HG03442 (cell line): ENCODE results near the gene PRM2.
"Not testable (repeated sequence)": the region's sequence is repeated elsewhere in the genome, so short reads cannot be mapped to it uniquely, and the experiment has no call there.

ENCODE experiments used
- ATAC-seq: cut with Tn5 transposase; IDR thresholded peaks from one replicate; pipeline ENCODE4 v1.9.1; 2021; ENCODE audit warnings: mild to moderate bottlenecking, moderate library complexity; ENCODE audit not compliant: unreplicated experiment

Gene PRM2

GRCh38 chr16:11290102-11290893 is 14.0 kb upstream of the PRM2 start:
- ATAC-seq, result no peak

- not testable (repeated sequence) for ATAC-seq
Measured at GRCh38 chr16:11289696-11290095, 13.4 kb upstream of the PRM2 start.

- ATAC-seq, result no peak
Measured at GRCh38 chr16:11289202-11289601, 12.9 kb upstream of the PRM2 start.

GRCh38 chr16:11285842-11286241 is 9.6 kb upstream of the PRM2 start:
- no peak for ATAC-seq

- ATAC-seq, result no peak
Measured at GRCh38 chr16:11283820-11284248, 7.6 kb upstream of the PRM2 start.

GRCh38 chr16:11280616-11281522 is 4.6 kb upstream of the PRM2 start, which contains the start of gene PRM1:
TSS of gene PRM1 (minus strand) at chr16:11281330. CDS start at chr16:11281238, 92 bp downstream.
- no peak for ATAC-seq

- no peak for ATAC-seq
Measured at GRCh38 chr16:11278681-11279628, 2.7 kb upstream of the PRM2 start.

GRCh38 chr16:11277607-11278337 is 1.5 kb upstream of the PRM2 start:
- no peak for ATAC-seq

GRCh38 chr16:11276896-11277593 is 765 bp upstream of the PRM2 start:
- no peak for ATAC-seq

- ATAC-seq, result no peak
Measured at GRCh38 chr16:11274964-11275363, 1.3 kb downstream of the PRM2 start.

GRCh38 chr16:11273721-11274324 is 2.5 kb downstream of the PRM2 start:
- no peak for ATAC-seq

GRCh38 chr16:11272921-11273720 is 3.2 kb downstream of the PRM2 start, which contains the start of gene PRM3:
TSS of gene PRM3 (minus strand) at chr16:11273629. CDS start at chr16:11273595, 34 bp downstream.
- no peak for ATAC-seq

GRCh38 chr16:11272484-11272883 is 3.8 kb downstream of the PRM2 start:
- no peak for ATAC-seq

- ATAC-seq, result no peak
Measured at GRCh38 chr16:11271610-11272009, 4.7 kb downstream of the PRM2 start.

GRCh38 chr16:11270602-11271162 is 5.6 kb downstream of the PRM2 start:
- no peak for ATAC-seq

- ATAC-seq, result no peak
Measured at GRCh38 chr16:11268921-11269375, 7.3 kb downstream of the PRM2 start, which contains the start of gene TNP2. TSS of gene TNP2 (minus strand) at chr16:11269325. CDS start at chr16:11269262, 63 bp downstream.

- no peak for ATAC-seq
Measured at GRCh38 chr16:11265124-11265523, 11.2 kb downstream of the PRM2 start.
